Measurements from ENCODE around the gene PLA2G4E. TPM values are rescaled to one million over a fixed set of nuclear protein-coding genes. Genes with fewer than 3 reads are reported as not detected.

Gene PLA2G4E
- total RNA-seq, 4 donors from 2014 or later, result not detected

- TF ChIP-seq CTCF (IDR thresholded peaks at IDR 0.05), result no peak
- TF ChIP-seq POLR2A (IDR thresholded peaks at IDR 0.05), result no peak
- H3K4me3 ChIP-seq (replicated peaks in 1 of 3), result no peak overlapping the region
- intact Hi-C loops (cut with DNase I), result loop anchor here (5.0 kb wide), 1 partner anchor 76 kb away; no protein-coding TSS in a partner anchor
- H3K9me3 ChIP-seq, result no peaks in the 10 kb centered on the region
- DNase-seq, result no peak
- WGBS, 2 donors, result 88 to 92% methylated on average over 12 of the region's 12 CpGs
- no peak overlapping the region for H3K27ac ChIP-seq
- no peaks in the 10 kb centered on the region for H3K36me3 ChIP-seq
- H3K4me1 ChIP-seq, result peaks cover 0 to 10% of the 10 kb centered on the region in 2 donors
- H3K27me3 ChIP-seq, result no peaks in the 10 kb centered on the region
Measured at GRCh38 chr15:42063122-42063848, 42.4 kb upstream of the PLA2G4E start.

- intact Hi-C loops (cut with DNase I), result loop anchor here (5.0 kb wide), 1 partner anchor 75 kb away; no protein-coding TSS in a partner anchor
- peaks cover 5 to 18% of the 10 kb centered on the region in 2 donors for H3K4me1 ChIP-seq
Measured at GRCh38 chr15:42062284-42062806, 41.5 kb upstream of the PLA2G4E start.

GRCh38 chr15:42060797-42061196 is 40.0 kb upstream of the PLA2G4E start:
- DNase-seq, result peak in 1 of 2 donors; percentile 30
- Histone ChIP-seq H3K27me3 (no peaks in the 10 kb centered on the region), H3K4me1 (peaks cover 5 to 29% of the 10 kb centered on the region in 2 donors), H3K27ac (no peak overlapping the region), H3K36me3 (no peaks in the 10 kb centered on the region), H3K9me3 (no peaks in the 10 kb centered on the region), H3K4me3 (replicated peaks in 1 of 3) (no peak overlapping the region)
- WGBS, 2 donors, result 79 to 95% methylated on average over 4 to 5 of the region's 5 CpGs
- no peak for TF ChIP-seq POLR2A (IDR thresholded peaks at IDR 0.05)
- TF ChIP-seq CTCF (IDR thresholded peaks at IDR 0.05), result no peak
- intact Hi-C loops (cut with DNase I), result loop anchor here (5.0 kb wide), 1 partner anchor 73 kb away; no protein-coding TSS in a partner anchor

More at GRCh38 chr15:42062284-42062806, 41.5 kb upstream of the PLA2G4E start:
- H3K4me3 ChIP-seq (replicated peaks in 1 of 3), result no peak overlapping the region
- WGBS, 2 donors, result 90 to 96% methylated on average over 9 of the region's 9 CpGs
- no peaks in the 10 kb centered on the region for H3K9me3 ChIP-seq
- H3K27me3 ChIP-seq, result no peaks in the 10 kb centered on the region
- TF ChIP-seq POLR2A (IDR thresholded peaks at IDR 0.05) (no peak), CTCF (IDR thresholded peaks at IDR 0.05) (no peak)
- DNase-seq, result no peak
- no peak overlapping the region for H3K27ac ChIP-seq
- no peaks in the 10 kb centered on the region for H3K36me3 ChIP-seq

GRCh38 chr15:42060477-42060763 is 39.6 kb upstream of the PLA2G4E start:
- no peaks in the 10 kb centered on the region for H3K36me3 ChIP-seq
- no peak overlapping the region for H3K4me3 ChIP-seq (replicated peaks in 1 of 3)
- DNase-seq, result no peak
- H3K27ac ChIP-seq, result no peak overlapping the region
- no peak for TF ChIP-seq CTCF (IDR thresholded peaks at IDR 0.05)
- peaks cover 5 to 29% of the 10 kb centered on the region in 2 donors for H3K4me1 ChIP-seq
- WGBS, 2 donors, result 87% methylated on average over 4 of the region's 4 CpGs
- H3K9me3 ChIP-seq, result no peaks in the 10 kb centered on the region
- no peaks in the 10 kb centered on the region for H3K27me3 ChIP-seq
- intact Hi-C loops (cut with DNase I), result loop anchor here (5.0 kb wide), 1 partner anchor 73 kb away; no protein-coding TSS in a partner anchor
